Measurements from ENCODE around the gene DCAKD.
A peak's percentile ranks its signal among the peaks of the same experiment; 100 is the strongest.
"Not testable (repeated sequence)": the region's sequence is repeated elsewhere in the genome, so short reads cannot be mapped to it uniquely, and the experiment has no call there.

The DCAKD gene

GRCh38 chr17:45067637-45068036, 16.2 kb upstream of the DCAKD start:
- DNase-seq (ENCODE audit: low read depth in 2 of 2) = no peak

- DNase-seq (ENCODE audit: low read depth in 2 of 2) = no peak
Measured at GRCh38 chr17:45063198-45063597, 11.8 kb upstream of the DCAKD start.

GRCh38 chr17:45061606-45062205, 10.3 kb upstream of the DCAKD start:
- no peak for DNase-seq (ENCODE audit: low read depth in 2 of 2)

- DNase-seq (ENCODE audit: low read depth in 2 of 2) = peak; percentile 92 to 93
Measured at GRCh38 chr17:45060797-45061605, 9.6 kb upstream of the DCAKD start, which contains the start of gene NMT1. Gene NMT1 (plus strand): TSS chr17:45061317. CDS start chr17:45061330, 13 bp downstream.

GRCh38 chr17:45060382-45060796, 9.0 kb upstream of the DCAKD start:
- no peak for DNase-seq (ENCODE audit: low read depth in 2 of 2)

GRCh38 chr17:45052052-45052772, 780 bp upstream of the DCAKD start:
- peak; percentile 21 to 25 for DNase-seq (ENCODE audit: low read depth in 2 of 2)

GRCh38 chr17:45051720-45052051, 254 bp upstream of the DCAKD start:
- DNase-seq (ENCODE audit: low read depth in 2 of 2) = not testable (repeated sequence)

- DNase-seq (ENCODE audit: low read depth in 2 of 2) = peak in 1 of 2 donors; percentile 29
Measured at GRCh38 chr17:45050481-45051059, 862 bp downstream of the DCAKD start.

- no peak for DNase-seq (ENCODE audit: low read depth in 2 of 2)
Measured at GRCh38 chr17:45048795-45049563, 2.5 kb downstream of the DCAKD start.

- no peak for DNase-seq (ENCODE audit: low read depth in 2 of 2)
Measured at GRCh38 chr17:45046537-45047125, 4.8 kb downstream of the DCAKD start.

GRCh38 chr17:45043813-45044540, 7.5 kb downstream of the DCAKD start:
- DNase-seq (ENCODE audit: low read depth in 2 of 2) = no peak

- DNase-seq (ENCODE audit: low read depth in 2 of 2) = no peak
Measured at GRCh38 chr17:45042346-45043120, 8.9 kb downstream of the DCAKD start.

GRCh38 chr17:45040459-45040858, 11.0 kb downstream of the DCAKD start:
- no peak for DNase-seq (ENCODE audit: low read depth in 2 of 2)

GRCh38 chr17:45038728-45039634, 12.5 kb downstream of the DCAKD start:
- DNase-seq (ENCODE audit: low read depth in 2 of 2) = no peak

- DNase-seq (ENCODE audit: low read depth in 2 of 2) = no peak
Measured at GRCh38 chr17:45036691-45037090, 14.7 kb downstream of the DCAKD start.

- no peak for DNase-seq (ENCODE audit: low read depth in 2 of 2)
Measured at GRCh38 chr17:45035848-45036247, 15.6 kb downstream of the DCAKD start.

- no peak for DNase-seq (ENCODE audit: low read depth in 2 of 2)
Measured at GRCh38 chr17:45034599-45034998, 16.8 kb downstream of the DCAKD start.

- DNase-seq (ENCODE audit: low read depth in 2 of 2) = no peak
Measured at GRCh38 chr17:45032174-45032541, 19.3 kb downstream of the DCAKD start.

All from activated CD4-positive, alpha-beta T cell treated with anti-CD3 and anti-CD28 coated beads for 24 hours (primary cell).